Spleen (tissue), 11 donors: ENCODE data around the gene FOXO3. TPM values are rescaled to one million over a fixed set of nuclear protein-coding genes. Genes with fewer than 3 reads are reported as not detected.

Source experiments
- DNase-seq: peaks from one replicate; pipeline ENCODE4 v3.0.0-alpha.2; 2020
- H3K27ac ChIP-seq, 8 donors: fragments of 200-600 bp; sonication (generic) in 7 of 8; 1 replicate in 4 of 8; 2 replicates in 4 of 8; pipeline versions ENCODE4 v1.5.0 to v1.8.0; 2016 to 2021; ENCODE audit warnings: inconsistent platforms in 4 of 8, mild to moderate bottlenecking in 4 of 8, moderate library complexity in 1 of 8
- H3K27me3 ChIP-seq, 7 donors: fragments of 200-600 bp; sonication (generic) in 6 of 7; replicated peaks in 1 of 7; 1 replicate in 4 of 7; 2 replicates in 3 of 7; pipeline versions ENCODE4 v1.5.0 to v1.8.0; 2016 to 2021; ENCODE audit warnings: inconsistent platforms in 3 of 7, mild to moderate bottlenecking in 1 of 7
- H3K36me3 ChIP-seq, 6 donors: fragments of 200-600 bp; sonication (generic) in 5 of 6; 1 replicate in 4 of 6; 2 replicates in 2 of 6; pipeline versions ENCODE4 v1.5.0 to v1.8.0; 2016 to 2021; ENCODE audit warnings: inconsistent platforms in 2 of 6
- H3K4me1 ChIP-seq, 6 donors: fragments of 200-600 bp; sonication (generic) in 5 of 6; 1 replicate in 3 of 6; 2 replicates in 3 of 6; pipeline versions ENCODE4 v1.5.0 to v1.8.0; 2016 to 2021; ENCODE audit warnings: inconsistent platforms in 3 of 6
- H3K4me3 ChIP-seq, 8 donors: fragments of 200-600 bp; sonication (generic) in 7 of 8; 1 replicate in 4 of 8; 2 replicates in 4 of 8; pipeline versions ENCODE4 v1.5.0 to v1.8.0; 2016 to 2021; ENCODE audit warnings: inconsistent platforms in 4 of 8, mild to moderate bottlenecking in 4 of 8, moderate library complexity in 2 of 8
- H3K9me3 ChIP-seq, 8 donors: fragments of 200-600 bp; sonication (generic) in 7 of 8; 1 replicate in 4 of 8; 2 replicates in 4 of 8; pipeline versions ENCODE4 v1.5.0 to v1.8.0; 2016 to 2021; ENCODE audit warnings: inconsistent platforms in 4 of 8
- POLR2A ChIP-seq, 3 donors: fragments of 450-650 bp; IDR thresholded peaks; one replicate each; pipeline ENCODE4 v1.5.1; 2017; ENCODE audit warnings: antibody characterized with exemption in 3 of 3, mild to moderate bottlenecking in 1 of 3
- POLR2AphosphoS5 ChIP-seq, 3 donors: sonication (generic); formaldehyde crosslinking; IDR thresholded peaks; one replicate each; pipeline ENCODE4 v1.5.1; 2017; ENCODE audit warnings: antibody characterized with exemption in 3 of 3
- WGBS, 5 donors: extraction: QIAGEN DNeasy Blood & Tissue Kit in 3 of 5; methylation state at CpG; one replicate each; pipeline versions ENCODE4 v1.1.5 to v1.1.7; 2013 to 2018; 5-methylcytosine and 5-hydroxymethylcytosine counted together
- intact Hi-C: fragments of 100-400 bp; cut with DNase I; formaldehyde crosslinking; loops from one replicate; pipeline ENCODE4 v1.15.0; 2023; ENCODE audit warnings: low total_unique reads
- polyA plus RNA-seq, 3 donors: library from polyadenylated mRNA; stranded (reverse); fragments of 200-250 nt; gene quantifications; one replicate each; pipeline ENCODE4 v1.2.1, GENCODE V29; 2013
- total RNA-seq, 7 donors: library from RNA; depleted of rRNA in 3 of 7; stranded (reverse); fragments of >200 nt in 3 of 7; fragmentation: NEBNext Ultra II Directional in 4 of 7; extraction: Animal tissue kit (Norgen Biotek cat#: 25700) in 4 of 7; gene quantifications; one replicate each; pipeline versions ENCODE4 v1.1.0 to v1.2.1, GENCODE V29; 2016 to 2021
- TF ChIP-seq, protein P1 (sequence below), 11 experiments: fragments of 200-600 bp in 7 of 11; fragments of 450-650 bp in 4 of 11; sonication (generic) in 4 of 11; IDR thresholded peaks in 8 of 11; conservative IDR thresholded peaks in 3 of 11; 1 replicate in 7 of 11; 2 replicates in 4 of 11; pipeline versions ENCODE4 v1.4.0 to v1.8.0; 2016 to 2021; ENCODE audit warnings: antibody characterized with exemption in 11 of 11, inconsistent platforms in 4 of 11, mild to moderate bottlenecking in 1 of 11
- donor health status: healthy with polysubstance abuse.
- donor health status: DM: no; HTN: no; CAD: no; lungs with moderate emphysema.
- donor health status: DM: no; HTN: no; CAD: no.
- donor health status: Bipolar disorder and iron deficiency.
- donor health status: healthy.
- donor health status: DM: no; HTN: no; CAD: no.
- donor health status: DM: yes; HTN: yes; CAD: no.

FOXO3 gene
- total and polyA plus RNA-seq, 10 donors: 9.4 to 86.9 (median 67.0) TPM

DNA sequence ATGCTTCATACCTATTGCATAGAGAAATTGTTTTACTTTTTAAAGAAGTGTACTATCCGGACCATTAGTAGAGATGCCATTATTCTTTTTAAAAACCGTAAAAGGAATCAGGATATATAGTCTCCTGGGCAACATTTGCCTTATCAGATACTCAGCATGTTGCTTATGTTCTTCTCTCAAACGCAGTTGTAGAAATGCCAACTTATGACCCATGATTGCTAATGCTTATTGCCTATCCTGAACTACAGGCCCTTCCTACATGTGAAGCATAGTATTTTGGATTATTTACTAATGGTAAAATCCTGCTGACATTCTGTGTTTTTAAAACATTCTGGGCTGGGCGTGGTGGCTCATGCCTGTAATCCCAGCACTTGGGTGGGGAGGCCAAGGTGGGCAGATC is 99.5 kb downstream of the FOXO3 start:
- no peak for DNase-seq
- peaks cover 0 to 23% (median 11%) of the 10 kb centered on the region in 6 donors for H3K36me3 ChIP-seq
- intact Hi-C loops: no loop called here
- H3K27me3 ChIP-seq: no peaks in the 10 kb centered on the region
- no peak overlapping the region for H3K4me3 ChIP-seq
- H3K27ac ChIP-seq: no peak overlapping the region
- H3K9me3 ChIP-seq: no peaks in the 10 kb centered on the region
- 89 to 95% (median 92%) methylated on average over 4 of the region's 4 CpGs for WGBS, 5 donors
- TF ChIP-seq, protein P1, sequence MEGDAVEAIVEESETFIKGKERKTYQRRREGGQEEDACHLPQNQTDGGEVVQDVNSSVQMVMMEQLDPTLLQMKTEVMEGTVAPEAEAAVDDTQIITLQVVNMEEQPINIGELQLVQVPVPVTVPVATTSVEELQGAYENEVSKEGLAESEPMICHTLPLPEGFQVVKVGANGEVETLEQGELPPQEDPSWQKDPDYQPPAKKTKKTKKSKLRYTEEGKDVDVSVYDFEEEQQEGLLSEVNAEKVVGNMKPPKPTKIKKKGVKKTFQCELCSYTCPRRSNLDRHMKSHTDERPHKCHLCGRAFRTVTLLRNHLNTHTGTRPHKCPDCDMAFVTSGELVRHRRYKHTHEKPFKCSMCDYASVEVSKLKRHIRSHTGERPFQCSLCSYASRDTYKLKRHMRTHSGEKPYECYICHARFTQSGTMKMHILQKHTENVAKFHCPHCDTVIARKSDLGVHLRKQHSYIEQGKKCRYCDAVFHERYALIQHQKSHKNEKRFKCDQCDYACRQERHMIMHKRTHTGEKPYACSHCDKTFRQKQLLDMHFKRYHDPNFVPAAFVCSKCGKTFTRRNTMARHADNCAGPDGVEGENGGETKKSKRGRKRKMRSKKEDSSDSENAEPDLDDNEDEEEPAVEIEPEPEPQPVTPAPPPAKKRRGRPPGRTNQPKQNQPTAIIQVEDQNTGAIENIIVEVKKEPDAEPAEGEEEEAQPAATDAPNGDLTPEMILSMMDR (IDR thresholded peaks at IDR 0.05 in 8 of 11, conservative IDR thresholded peaks at IDR 0.05 in 3 of 11): no peak
- TF ChIP-seq POLR2AphosphoS5 (IDR thresholded peaks at IDR 0.05) (no peak), POLR2A (IDR thresholded peaks at IDR 0.05) (no peak)
- peaks cover 0 to 69% (median 24%) of the 10 kb centered on the region in 6 donors for H3K4me1 ChIP-seq

DNA sequence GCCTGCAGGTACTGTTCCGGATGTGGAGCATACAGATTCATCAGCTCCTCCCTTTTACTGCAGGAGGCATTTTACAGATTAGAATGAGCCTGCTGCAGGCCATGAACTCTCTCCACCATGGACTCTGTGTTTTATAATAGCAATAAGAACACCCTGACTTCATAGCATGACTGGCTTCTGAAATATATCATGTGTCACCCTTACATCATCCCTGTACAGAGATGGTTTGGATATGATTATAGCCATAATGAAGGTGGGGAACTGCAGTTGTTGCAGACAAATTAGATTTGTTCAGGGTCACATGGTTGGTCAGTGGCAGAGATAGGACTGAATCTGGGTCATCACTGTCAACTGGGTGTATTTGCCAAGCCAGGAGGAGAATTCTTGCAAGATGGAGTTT is 100.7 kb downstream of the FOXO3 start:
- Histone ChIP-seq H3K4me1 (peaks cover 0 to 70% (median 20%) of the 10 kb centered on the region in 6 donors), H3K9me3 (no peaks in the 10 kb centered on the region), H3K4me3 (no peak overlapping the region), H3K27ac (peak overlapping the region in 1 of 8 donors; percentile 3), H3K36me3 (peaks cover 0 to 35% (median 12%) of the 10 kb centered on the region in 6 donors), H3K27me3 (no peaks in the 10 kb centered on the region)
- no peak for DNase-seq
- intact Hi-C loops: no loop called here
- TF ChIP-seq POLR2AphosphoS5 (IDR thresholded peaks at IDR 0.05) (no peak), POLR2A (IDR thresholded peaks at IDR 0.05) (no peak)
- TF ChIP-seq, protein P1 (IDR thresholded peaks at IDR 0.05 in 8 of 11, conservative IDR thresholded peaks at IDR 0.05 in 3 of 11): no peak
- 91 to 100% (median 94%) methylated on average over 1 of the region's 1 CpG for WGBS, 5 donors

DNA sequence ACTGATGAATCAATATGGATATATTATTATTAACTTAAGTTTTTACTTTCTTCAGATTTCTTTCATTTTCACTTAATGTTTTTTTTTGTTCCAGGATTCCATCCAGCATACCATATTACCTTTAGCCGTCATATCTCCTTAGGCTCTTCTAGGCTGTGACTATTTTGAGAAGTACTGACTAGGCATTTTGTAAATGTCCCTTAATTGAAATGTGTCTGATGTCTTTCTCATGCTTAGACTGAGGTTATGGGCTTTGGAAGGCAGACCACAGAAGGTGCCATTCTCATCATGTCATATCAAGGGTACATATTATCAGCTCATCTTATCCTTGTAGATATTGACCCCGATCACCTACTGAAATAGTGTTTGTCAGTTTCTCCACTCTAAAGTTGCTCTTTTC is 101.3 kb downstream of the FOXO3 start:
- Histone ChIP-seq H3K27ac (peak overlapping the region in 1 of 8 donors; percentile 3), H3K27me3 (no peaks in the 10 kb centered on the region), H3K9me3 (no peaks in the 10 kb centered on the region), H3K4me3 (no peak overlapping the region), H3K36me3 (peaks cover 0 to 40% (median 12%) of the 10 kb centered on the region in 6 donors), H3K4me1 (peaks cover 0 to 70% (median 18%) of the 10 kb centered on the region in 6 donors)
- DNase-seq: no peak
- WGBS, 5 donors: 86 to 94% (median 89%) methylated on average over 2 of the region's 2 CpGs
- intact Hi-C loops: no loop called here
- no peak for TF ChIP-seq POLR2AphosphoS5 (IDR thresholded peaks at IDR 0.05)
- TF ChIP-seq, protein P1 (IDR thresholded peaks at IDR 0.05 in 8 of 11, conservative IDR thresholded peaks at IDR 0.05 in 3 of 11): no peak
- no peak for TF ChIP-seq POLR2A (IDR thresholded peaks at IDR 0.05)

DNA sequence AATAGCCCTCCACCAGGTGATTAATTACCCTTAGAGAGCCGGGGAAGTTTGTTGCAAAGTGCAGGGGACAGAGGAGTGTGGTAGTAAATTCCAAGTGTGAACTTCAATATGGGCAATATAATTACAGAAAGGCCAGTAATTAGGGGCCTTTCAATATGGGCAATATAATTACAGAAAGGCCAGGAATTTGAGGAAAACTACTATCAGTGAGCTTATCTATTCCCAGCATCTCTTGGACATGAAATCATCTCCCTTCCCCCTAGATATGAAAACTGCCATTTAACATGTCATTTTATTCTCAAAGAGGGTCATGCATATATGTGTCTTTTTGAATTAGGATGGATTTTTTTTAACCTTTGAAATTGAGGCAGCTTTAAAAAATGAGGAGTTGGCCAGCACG is 102.0 kb downstream of the FOXO3 start:
- intact Hi-C loops: no loop called here
- no peak overlapping the region for H3K4me3 ChIP-seq
- WGBS, 5 donors: 77 to 97% (median 92%) methylated on average over 2 of the region's 2 CpGs
- peaks cover 0 to 73% (median 18%) of the 10 kb centered on the region in 6 donors for H3K4me1 ChIP-seq
- H3K36me3 ChIP-seq: peaks cover 0 to 43% (median 12%) of the 10 kb centered on the region in 6 donors
- DNase-seq: no peak
- no peaks in the 10 kb centered on the region for H3K9me3 ChIP-seq
- no peak overlapping the region for H3K27ac ChIP-seq
- H3K27me3 ChIP-seq: no peaks in the 10 kb centered on the region
- TF ChIP-seq POLR2A (IDR thresholded peaks at IDR 0.05) (no peak), POLR2AphosphoS5 (IDR thresholded peaks at IDR 0.05) (no peak)
- TF ChIP-seq, protein P1 (IDR thresholded peaks at IDR 0.05 in 8 of 11, conservative IDR thresholded peaks at IDR 0.05 in 3 of 11): no peak
